K562 (cell line): Measurements from ENCODE around the gene RHCG. TPM values are rescaled to one million over a fixed set of nuclear protein-coding genes. Genes with fewer than 3 reads are reported as not detected.

Experiments
- ATAC-seq: fragments of 200-7000 bp; cut with Tn5 transposase; 3 replicates; pipeline ENCODE4 v1.9.1; 2020; ENCODE audit warnings: moderate library complexity
- BruUV-seq: library from RNA; stranded (reverse); fragments of 400-500 nt; replicated peaks from 2 replicates; lab custom pipeline; 2021; lab: Mats Ljungman, UMichigan
- CTCF ChIA-PET: fragments of 300-600 bp; formaldehyde crosslinking; extraction: SDS; loops from one replicate; lab custom pipeline; 2021; ENCODE audit warnings: low intra/inter-chr PET ratio; lab: Yijun Ruan, JAX
- POLR2A ChIA-PET: fragments of 300-600, 350-650 bp; sonication (Branson Sonifier 250); formaldehyde crosslinking; extraction: SDS; loops from one replicate; lab custom pipeline; 2021; ENCODE audit warnings: antibody characterized with exemption, inconsistent platforms; lab: Yijun Ruan, JAX
- DNase-seq, 4 experiments: peaks; one replicate each; pipeline versions ENCODE4 v3.0.0 to v3.0.0-alpha.2; 2011 to 2018; ENCODE audit warnings: low spot score in 3 of 4, mixed read lengths in 3 of 4; ENCODE audit errors: extremely low read depth in 1 of 4
- FAIRE-seq: peaks from 2 replicates; lab custom pipeline; 2011; peaks lifted over from hg19 to GRCh38; lab: Jason Lieb, UNC
- H2AFZ ChIP-seq: 2 replicates; pipeline ENCODE4 v1.6.0; 2011; ENCODE audit warnings: low read depth, low read length, control low read depth, inconsistent platforms
- H3K27ac ChIP-seq: fragments of 200-600 bp; 3 replicates; pipeline ENCODE4 v1.8.0; 2011; ENCODE audit warnings: low read depth, mild to moderate bottlenecking, control low read depth, inconsistent platforms, low read length, moderate library complexity, mixed read lengths; ENCODE audit errors: extremely low read depth
- H3K27me3 ChIP-seq, 2 experiments: fragments of 300-600 bp in 1 of 2; 2 replicates in 1 of 2; 3 replicates in 1 of 2; pipeline versions ENCODE4 v1.6.0 to v1.8.0; 2011; ENCODE audit warnings: inconsistent platforms in 2 of 2, low read length in 2 of 2, mild to moderate bottlenecking in 1 of 2, mixed read lengths in 1 of 2, moderate library complexity in 1 of 2; ENCODE audit not compliant: control insufficient read depth in 2 of 2, insufficient read depth in 2 of 2
- H3K36me3 ChIP-seq: fragments of 300-600 bp; 3 replicates; pipeline ENCODE4 v1.8.0; 2011; ENCODE audit warnings: mild to moderate bottlenecking, low read length, inconsistent platforms; ENCODE audit not compliant: control insufficient read depth, insufficient read depth
- H3K4me1 ChIP-seq, 2 experiments: fragments of 200-600 bp in 1 of 2; replicated peaks in 1 of 2; 2 replicates in 1 of 2; 3 replicates in 1 of 2; pipeline versions ENCODE4 v1.5.1 to v1.8.0; 2011; ENCODE audit warnings: inconsistent platforms in 2 of 2, low read length in 2 of 2, mild to moderate bottlenecking in 1 of 2, mixed read lengths in 1 of 2, moderate library complexity in 1 of 2; ENCODE audit not compliant: control insufficient read depth in 2 of 2, insufficient read depth in 2 of 2
- H3K4me2 ChIP-seq: 2 replicates; pipeline ENCODE4 v1.6.1; 2011; ENCODE audit warnings: low read length, control low read depth, inconsistent platforms, mixed read lengths; ENCODE audit not compliant: insufficient read depth
- H3K4me3 ChIP-seq: fragments of 200-600 bp; sonication (generic), shearing (Covaris generic); 2 replicates; pipeline ENCODE4 v1.5.1; 2016; ENCODE audit warnings: control low read depth, inconsistent platforms
- H3K79me2 ChIP-seq: fragments of 200-600 bp; 3 replicates; pipeline ENCODE4 v1.8.0; 2011; ENCODE audit warnings: low read length, inconsistent platforms; ENCODE audit not compliant: control insufficient read depth, insufficient read depth
- H3K9ac ChIP-seq, 2 experiments: 2 replicates each; pipeline versions ENCODE4 v1.6.0 to v1.6.1; 2011; ENCODE audit warnings: low read depth in 2 of 2, low read length in 2 of 2, control low read depth in 1 of 2, inconsistent platforms in 1 of 2, mild to moderate bottlenecking in 1 of 2, mixed read lengths in 1 of 2; ENCODE audit not compliant: insufficient read depth in 1 of 2
- H3K9me1 ChIP-seq: one replicate; pipeline ENCODE4 v1.6.0; 2011; ENCODE audit warnings: inconsistent platforms, mild to moderate bottlenecking, low read length, moderate library complexity; ENCODE audit not compliant: control insufficient read depth, insufficient read depth
- H3K9me3 ChIP-seq: replicated peaks from 2 replicates; pipeline ENCODE4 v1.5.1; 2011; ENCODE audit warnings: low read depth, low read length, inconsistent platforms; ENCODE audit not compliant: control insufficient read depth, insufficient read depth
- H4K20me1 ChIP-seq: replicated peaks from 2 replicates; pipeline ENCODE4 v1.6.1; 2011; ENCODE audit warnings: low read length, inconsistent platforms, mixed read lengths; ENCODE audit not compliant: control insufficient read depth, insufficient read depth
- CBX3 ChIP-seq, 2 experiments: IDR thresholded peaks; 1 replicate in 1 of 2; 2 replicates in 1 of 2; pipeline ENCODE4 v1.6.1; 2012; ENCODE audit warnings: inconsistent platforms in 2 of 2, low read length in 2 of 2, borderline replicate concordance in 1 of 2, control low read depth in 1 of 2
- CHAMP1 ChIP-seq: fragments of 450-650 bp; IDR thresholded peaks from 2 replicates; pipeline ENCODE4 v1.6.1; 2016; ENCODE audit warnings: mild to moderate bottlenecking
- GABPB1 ChIP-seq: sonication (generic); formaldehyde crosslinking; IDR thresholded peaks from 2 replicates; pipeline ENCODE4 v1.8.0; 2022; ENCODE audit warnings: mild to moderate bottlenecking, missing genetic modification reagents
- GTF2E2 ChIP-seq: fragments of 200-800 bp; sonication (Bioruptor generic); IDR thresholded peaks from 2 replicates; pipeline ENCODE4 v1.6.1; 2016; ENCODE audit warnings: missing genetic modification characterization, missing compliant biosample characterization
- HOMEZ ChIP-seq: fragments of 250-450 bp; sonication (Bioruptor Pico); IDR thresholded peaks from 2 replicates; pipeline ENCODE4 v1.4.0; 2020; ENCODE audit warnings: mild to moderate bottlenecking, moderate library complexity
- IRF2 ChIP-seq: sonication (generic); formaldehyde crosslinking; IDR thresholded peaks from 2 replicates; pipeline ENCODE4 v1.8.1; 2022; ENCODE audit warnings: mild to moderate bottlenecking, missing genetic modification reagents
- JUNB ChIP-seq: fragments of 450-650 bp; formaldehyde crosslinking; conservative IDR thresholded peaks from 2 replicates; pipeline ENCODE4 v1.4.0; 2020; ENCODE audit warnings: mild to moderate bottlenecking
- L3MBTL2 ChIP-seq: fragments of 450-650 bp; IDR thresholded peaks from 2 replicates; pipeline ENCODE4 v1.6.1; 2016; ENCODE audit warnings: mild to moderate bottlenecking, moderate library complexity
- LEF1 ChIP-seq: fragments of 450-650 bp; IDR thresholded peaks from 2 replicates; pipeline ENCODE4 v1.6.1; 2016; ENCODE audit warnings: mild to moderate bottlenecking
- MECOM ChIP-seq: fragments of 250-450 bp; sonication (Bioruptor Pico); IDR thresholded peaks from 2 replicates; pipeline ENCODE4 v1.8.0; 2022; ENCODE audit warnings: inconsistent platforms
- RBM25 ChIP-seq: fragments of 200-400 bp; formaldehyde crosslinking; IDR thresholded peaks from 2 replicates; pipeline ENCODE4 v1.6.1; 2018; ENCODE audit warnings: low read length, low read depth, moderate library complexity; ENCODE audit not compliant: severe bottlenecking
- RBM34 ChIP-seq: fragments of 200-400 bp; formaldehyde crosslinking; IDR thresholded peaks from 2 replicates; pipeline ENCODE4 v1.6.1; 2018; ENCODE audit warnings: low read length, borderline replicate concordance; ENCODE audit not compliant: insufficient read depth
- SMARCE1 ChIP-seq: fragments of 450-650 bp; IDR thresholded peaks from 2 replicates; pipeline ENCODE4 v1.7.1; 2016; ENCODE audit warnings: mild to moderate bottlenecking
- ZNF174 ChIP-seq: fragments of 250-450 bp; sonication (Bioruptor Pico); IDR thresholded peaks from 2 replicates; pipeline ENCODE4 v1.4.0; 2020; ENCODE audit warnings: mild to moderate bottlenecking
- ZSCAN32 ChIP-seq: fragments of 450-650 bp; formaldehyde crosslinking; IDR thresholded peaks from 2 replicates; pipeline ENCODE4 v1.4.0; 2020; ENCODE audit warnings: mild to moderate bottlenecking, moderate library complexity
- WGBS: fragments of 100-300 bp; shearing (Covaris generic); methylation state at CpG from one replicate; pipeline ENCODE4 v1.1.6; 2016; ENCODE audit warnings: low coverage, mixed read lengths; ENCODE audit not compliant: insufficient coverage; ENCODE audit errors: missing lambda C conversion rate; 5-methylcytosine and 5-hydroxymethylcytosine counted together
- in situ Hi-C: fragments of 300-500 bp; cut with MboI; formaldehyde crosslinking; loops from 4 replicates; pipeline ENCODE4 v1.15.0; 2018; ENCODE audit warnings: inconsistent platforms, mixed read lengths
- intact Hi-C: fragments of 100-400 bp; cut with micrococcal nuclease; formaldehyde crosslinking; loops from 2 replicates; pipeline ENCODE4 v1.14.2; 2022
- polyA plus RNA-seq, 8 experiments: library from polyadenylated mRNA; depleted of rRNA in 4 of 8; stranded (reverse) in 5 of 8; unstranded in 3 of 8; fragments of >200 nt; fragmentation: Nextera tagmentation in 2 of 8; fragmentation: Illumina TruSeq in 1 of 8; extraction: Ambion mirVana in 2 of 8; extraction: Trizol in 1 of 8; gene quantifications; 2 replicates each; pipeline versions ENCODE4 v1.2.1 to v1.2.3, GENCODE V29; 2011 to 2014; ENCODE audit warnings: inconsistent platforms in 1 of 8, missing spikeins in 1 of 8
- total RNA-seq, 7 experiments: library from RNA; depleted of rRNA in 6 of 7; stranded (reverse); fragments of >200 nt in 6 of 7; fragmentation: Illumina TruSeq in 2 of 7; extraction: Trizol in 2 of 7; gene quantifications; 2 replicates each; pipeline versions ENCODE4 v1.2.1 to v1.2.3, GENCODE V29; 2011 to 2021; ENCODE audit warnings: low replicate concordance in 1 of 7

RHCG gene
- total and polyA plus RNA-seq, 9 of the 15 experiments (the other 6 are each of a cell fraction or from before 2014, with no cell fraction given) = not detected

- ChIA-PET CTCF (no interaction called here), POLR2A (no interaction called here)
- H3K9me1 ChIP-seq = no peaks in the 10 kb centered on the region
- DNase-seq (no peak), ATAC-seq (no peak), FAIRE-seq (no peak)
- H3K9me3 ChIP-seq = no peaks in the 10 kb centered on the region
- BruUV-seq = no TSS peak
- H4K20me1 ChIP-seq = no peaks in the 10 kb centered on the region
- intact Hi-C loops = no loop called here
- TF ChIP-seq CBX3 (IDR thresholded peaks at IDR 0.05; ENCODE audit: borderline replicate concordance in 1 of 2, low read length in 2 of 2) = no peak
- no peak for TF ChIP-seq MECOM
- no peak for TF ChIP-seq RBM25
- no peak for TF ChIP-seq GTF2E2 (tag)
- no peak for TF ChIP-seq RBM34
- TF ChIP-seq CHAMP1 = no peak
- no peak for TF ChIP-seq JUNB (CRISPR knock-in tag)
- no peak for TF ChIP-seq ZSCAN32
- TF ChIP-seq ZNF174 (CRISPR knock-in tag) = no peak
- no peak for TF ChIP-seq GABPB1 (CRISPR knock-in tag)
- no peak for TF ChIP-seq LEF1
- TF ChIP-seq HOMEZ = no peak
- no peak for TF ChIP-seq SMARCE1
- no peak for TF ChIP-seq IRF2 (CRISPR knock-in tag)
- TF ChIP-seq L3MBTL2 = no peak
- H3K4me3 ChIP-seq = no peak overlapping the region
- no peak overlapping the region for H2AFZ ChIP-seq
- peaks cover 19 to 44% of the 10 kb centered on the region in 2 experiments for H3K27me3 ChIP-seq
- no peaks in the 10 kb centered on the region; a peak in 1 of 5 replicates for H3K4me1 ChIP-seq
- H3K9ac ChIP-seq = no peak overlapping the region; a peak in 1 of 4 replicates
- no peaks in the 10 kb centered on the region for H3K79me2 ChIP-seq
- in situ Hi-C loops = no loop called here
- H3K36me3 ChIP-seq = no peaks in the 10 kb centered on the region
- H3K27ac ChIP-seq = no peak overlapping the region
- 4% methylated on average over 10 of the region's 10 CpGs for WGBS
- H3K4me2 ChIP-seq = no peak overlapping the region
Measured at GRCh38 chr15:89526601-89527441, 30.4 kb upstream of the RHCG start.
